DOHH2 (cell line): ENCODE results near the gene MRTFB.
"Not testable (repeated sequence)": the region's sequence is repeated elsewhere in the genome, so short reads cannot be mapped to it uniquely, and the experiment has no call there.

Experiments used
- H3F3A ChIP-seq: fragments of 200-600 bp; sonication (generic), shearing (Covaris generic); 2 replicates; pipeline ENCODE4 v1.6.0; 2016; ENCODE audit warnings: antibody characterized with exemption, mild to moderate bottlenecking; ENCODE audit not compliant: control insufficient read depth, insufficient read depth
- H3K27ac ChIP-seq: fragments of 200-600 bp; sonication (generic); 2 replicates; pipeline ENCODE4 v1.5.1; 2014; ENCODE audit warnings: low read depth, mild to moderate bottlenecking, low read length, moderate library complexity
- H3K27me3 ChIP-seq: fragments of 200-600 bp; sonication (generic); 2 replicates; pipeline ENCODE4 v1.6.1; 2014; ENCODE audit warnings: mild to moderate bottlenecking, low read length, mixed read lengths; ENCODE audit not compliant: control insufficient read depth
- H3K36me3 ChIP-seq: fragments of 200-600 bp; sonication (generic); 2 replicates; pipeline ENCODE4 v1.6.1; 2014; ENCODE audit warnings: mild to moderate bottlenecking, low read length, moderate library complexity, mixed read lengths; ENCODE audit not compliant: control insufficient read depth
- H3K4me1 ChIP-seq: fragments of 200-600 bp; sonication (generic); 2 replicates; pipeline ENCODE4 v1.6.1; 2014; ENCODE audit warnings: mild to moderate bottlenecking, low read length, mixed read lengths; ENCODE audit not compliant: control insufficient read depth
- H3K4me2 ChIP-seq: fragments of 200-600 bp; sonication (generic); 2 replicates; pipeline ENCODE4 v1.6.0; 2014; ENCODE audit warnings: mild to moderate bottlenecking, low read length, moderate library complexity
- H3K4me3 ChIP-seq: fragments of 200-600 bp; sonication (generic); 2 replicates; pipeline ENCODE4 v1.5.1; 2014; ENCODE audit warnings: mild to moderate bottlenecking, low read length, mixed read lengths
- H3K79me2 ChIP-seq: fragments of 200-600 bp; sonication (generic); 2 replicates; pipeline ENCODE4 v1.6.1; 2014; ENCODE audit warnings: mild to moderate bottlenecking, low read length, mixed read lengths; ENCODE audit not compliant: control insufficient read depth
- H3K9me2 ChIP-seq: fragments of 200-600 bp; sonication (generic); replicated peaks from 2 replicates; pipeline ENCODE4 v1.6.1; 2014; ENCODE audit warnings: mild to moderate bottlenecking, low read length, mixed read lengths; ENCODE audit not compliant: control insufficient read depth
- H3K9me3 ChIP-seq: fragments of 200-600 bp; sonication (generic); 2 replicates; pipeline ENCODE4 v1.6.1; 2014; ENCODE audit warnings: antibody characterized with exemption, low read length, mixed read lengths; ENCODE audit not compliant: control insufficient read depth, insufficient read depth
- H4K20me1 ChIP-seq: fragments of 200-600 bp; sonication (generic); 2 replicates; pipeline ENCODE4 v1.6.0; 2014; ENCODE audit warnings: low read depth, mild to moderate bottlenecking, antibody characterized with exemption, low read length, moderate library complexity; ENCODE audit not compliant: control insufficient read depth, insufficient read depth
- CTCF ChIP-seq: fragments of 200-600 bp; sonication (generic); IDR thresholded peaks from one replicate; pipeline ENCODE4 v1.5.1; 2014; ENCODE audit warnings: antibody characterized with exemption, mild to moderate bottlenecking, low read depth, low read length; ENCODE audit not compliant: poor library complexity, severe bottlenecking
- EZH2phosphoT487 ChIP-seq: fragments of 200-600 bp; sonication (generic); IDR thresholded peaks from 2 replicates; pipeline ENCODE4 v1.6.1; 2017; ENCODE audit warnings: borderline replicate concordance, mild to moderate bottlenecking, antibody characterized with exemption, low read length, moderate library complexity, mixed read lengths

Gene MRTFB

GRCh38 chr16:14070877-14071575 is at the start of gene MRTFB:
Gene MRTFB (plus strand): TSS chr16:14071319. CDS start chr16:14140607, 69,288 bp downstream.
- H3F3A ChIP-seq = 0 out of 2 replicates have a peak, but pooled peaks cover 4% of the 10 kb centered on the region
- peaks cover 19% of the 10 kb centered on the region for H3K4me1 ChIP-seq
- no peaks in the 10 kb centered on the region for H3K9me3 ChIP-seq
- TF ChIP-seq EZH2phosphoT487 (no peak), CTCF (no peak)
- 0 out of 2 replicates have a peak within 1 kb of the TSS, but pooled peaks have one; percentile 10 for H3K27ac ChIP-seq
- H4K20me1 ChIP-seq = no peaks in the 10 kb centered on the region
- H3K4me2 ChIP-seq = peak within 1 kb of the TSS; percentile 98
- H3K4me3 ChIP-seq = peak within 1 kb of the TSS; percentile 94
- peaks cover 28% of the 10 kb centered on the region for H3K79me2 ChIP-seq
- H3K36me3 ChIP-seq = no peaks in the 10 kb centered on the region
- H3K27me3 ChIP-seq = no peaks in the 10 kb centered on the region
- no peaks in the 10 kb centered on the region for H3K9me2 ChIP-seq

GRCh38 chr16:14023526-14023925 is 47.6 kb upstream of the MRTFB start:
- H3K27ac ChIP-seq, H3F3A ChIP-seq, H3K9me2 ChIP-seq, H4K20me1 ChIP-seq, H3K9me3 ChIP-seq, H3K4me2 ChIP-seq, H3K4me3 ChIP-seq, H3K4me1 ChIP-seq, H3K79me2 ChIP-seq, H3K27me3 ChIP-seq, H3K36me3 ChIP-seq: not testable (repeated sequence)

GRCh38 chr16:14024283-14024682 is 46.8 kb upstream of the MRTFB start:
- H3K4me1 ChIP-seq = no peaks in the 10 kb centered on the region
- H3K79me2 ChIP-seq = no peaks in the 10 kb centered on the region
- peaks cover 5% of the 10 kb centered on the region for H3K27me3 ChIP-seq
- no peaks in the 10 kb centered on the region for H3F3A ChIP-seq
- no peak overlapping the region for H3K4me2 ChIP-seq
- H3K36me3 ChIP-seq = no peaks in the 10 kb centered on the region
- H3K9me2 ChIP-seq = no peaks in the 10 kb centered on the region
- no peaks in the 10 kb centered on the region for H3K9me3 ChIP-seq
- H3K4me3 ChIP-seq = no peak overlapping the region
- no peak overlapping the region for H3K27ac ChIP-seq
- no peak for TF ChIP-seq EZH2phosphoT487
- no peak for TF ChIP-seq CTCF
- H4K20me1 ChIP-seq = no peaks in the 10 kb centered on the region

- no peaks in the 10 kb centered on the region for H3K9me3 ChIP-seq
- TF ChIP-seq EZH2phosphoT487 (no peak), CTCF (no peak)
Observed at GRCh38 chr16:14026572-14027285, 44.4 kb upstream of the MRTFB start.

More at GRCh38 chr16:14026572-14027285, 44.4 kb upstream of the MRTFB start:
- Histone ChIP-seq H3F3A (no peaks in the 10 kb centered on the region), H3K4me3 (no peak overlapping the region), H3K27ac (no peak overlapping the region), H3K9me2 (no peaks in the 10 kb centered on the region), H3K36me3 (no peaks in the 10 kb centered on the region), H4K20me1 (no peaks in the 10 kb centered on the region), H3K79me2 (no peaks in the 10 kb centered on the region), H3K27me3 (peaks cover 5% of the 10 kb centered on the region), H3K4me2 (no peak overlapping the region), H3K4me1 (no peaks in the 10 kb centered on the region)
